Skeletal muscle satellite cell (primary cell): ENCODE results near the gene KCNJ8. TPM values are rescaled to one million over a fixed set of nuclear protein-coding genes. Genes with fewer than 3 reads are reported as not detected.
A peak's percentile ranks its signal among the peaks of the same experiment; 100 is the strongest.
"Not testable (repeated sequence)": the region's sequence is repeated elsewhere in the genome, so short reads cannot be mapped to it uniquely, and the experiment has no call there.

Experiments
- H3K27me3 ChIP-seq: 2 replicates; pipeline ENCODE4 v1.7.0; 2013; ENCODE audit warnings: low read length; ENCODE audit not compliant: control insufficient read depth, insufficient read depth
- H3K36me3 ChIP-seq: 2 replicates; pipeline ENCODE4 v1.7.0; 2013; ENCODE audit warnings: mild to moderate bottlenecking, control low read depth, low read length; ENCODE audit not compliant: insufficient read depth
- H3K4me1 ChIP-seq: 2 replicates; pipeline ENCODE4 v1.7.0; 2013; ENCODE audit warnings: low read length; ENCODE audit not compliant: control insufficient read depth, insufficient read depth
- H3K4me2 ChIP-seq: 2 replicates; pipeline ENCODE4 v1.7.0; 2013; ENCODE audit warnings: mild to moderate bottlenecking, low read length
- H3K4me3 ChIP-seq: 2 replicates; pipeline ENCODE4 v1.7.0; 2013; ENCODE audit warnings: low read length
- H3K9ac ChIP-seq: 2 replicates; pipeline ENCODE4 v1.7.0; 2013; ENCODE audit warnings: mild to moderate bottlenecking, low read depth, low read length, moderate library complexity
- H3K9me3 ChIP-seq: replicated peaks from 2 replicates; pipeline ENCODE4 v1.7.0; 2013; ENCODE audit warnings: mild to moderate bottlenecking, control low read depth, low read length
- total RNA-seq: library from RNA; depleted of rRNA; stranded (reverse); fragments of >200 nt; gene quantifications from 2 replicates; pipeline ENCODE4 v1.2.3, GENCODE V29; 2012; rRNA removed

KCNJ8 gene
- 0.76 and 2.6 TPM in 2 replicates for total RNA-seq

DNA sequence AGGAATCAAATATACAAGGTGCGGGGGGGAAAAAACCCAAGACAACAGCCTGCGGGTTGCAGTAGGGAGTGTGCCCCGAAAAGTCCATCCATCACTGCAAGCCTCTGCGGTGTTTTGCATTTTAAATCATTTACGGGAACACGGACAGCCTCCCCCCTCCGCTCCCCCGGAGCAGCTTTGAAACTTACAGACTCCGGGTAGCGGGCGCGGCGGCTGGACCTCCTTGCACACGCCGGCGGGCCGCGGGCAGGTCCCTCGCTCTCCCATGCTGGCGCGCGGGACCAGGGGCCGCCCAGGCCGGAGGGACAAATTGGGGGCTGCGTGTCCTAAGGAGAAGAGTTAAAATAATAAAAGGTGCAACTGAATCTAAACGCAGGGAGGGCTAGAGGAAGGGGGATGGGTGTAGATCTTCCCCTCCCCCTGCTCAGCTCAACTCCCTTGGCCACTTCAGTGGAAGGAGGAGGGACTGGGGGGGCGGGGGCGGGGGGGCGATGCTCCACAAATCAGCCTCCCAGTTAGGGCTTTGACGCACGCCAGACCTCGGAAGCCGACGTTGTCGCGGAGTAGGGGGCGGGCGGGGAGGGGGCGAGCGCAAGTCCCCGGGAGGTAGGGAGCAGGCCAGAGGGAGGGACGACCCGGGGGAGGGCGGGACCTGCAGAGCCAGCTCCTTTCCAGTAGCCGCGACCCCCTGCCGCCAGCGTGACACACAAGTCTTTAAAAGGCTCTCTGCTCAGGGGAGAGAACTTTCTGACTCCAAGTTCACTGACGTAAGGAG lies at the start of gene KCNJ8:
KCNJ8 (minus strand) TSS at position 349 of the 775 bp plus-strand sequence. CDS start 1,090 bp downstream, outside the sequence.
- H3K36me3 ChIP-seq = no peaks in the 10 kb centered on the region
- H3K9me3 ChIP-seq = no peaks in the 10 kb centered on the region
- no peaks in the 10 kb centered on the region for H3K27me3 ChIP-seq
- peak within 1 kb of the TSS; percentile 77 for H3K9ac ChIP-seq
- peaks cover 27% of the 10 kb centered on the region for H3K4me1 ChIP-seq
- H3K4me3 ChIP-seq = peak within 1 kb of the TSS; percentile 77
- peak within 1 kb of the TSS; percentile 78 for H3K4me2 ChIP-seq

GRCh38 chr12:21823581-21823980 lies 49.1 kb upstream of the KCNJ8 start:
- no peaks in the 10 kb centered on the region for H3K36me3 ChIP-seq
- H3K4me3 ChIP-seq = no peak overlapping the region
- H3K27me3 ChIP-seq = no peaks in the 10 kb centered on the region
- no peaks in the 10 kb centered on the region for H3K9me3 ChIP-seq
- peak overlapping the region; percentile 24 for H3K4me2 ChIP-seq
- H3K4me1 ChIP-seq = peaks cover 30% of the 10 kb centered on the region
- H3K9ac ChIP-seq = no peak overlapping the region

GRCh38 chr12:21819678-21820077 lies 45.2 kb upstream of the KCNJ8 start:
- Histone ChIP-seq H3K4me3 (no peak overlapping the region), H3K4me1 (peaks cover 25% of the 10 kb centered on the region), H3K4me2 (peak overlapping the region; percentile 41), H3K27me3 (no peaks in the 10 kb centered on the region), H3K36me3 (no peaks in the 10 kb centered on the region), H3K9me3 (no peaks in the 10 kb centered on the region), H3K9ac (peak overlapping the region; percentile 53)

DNA sequence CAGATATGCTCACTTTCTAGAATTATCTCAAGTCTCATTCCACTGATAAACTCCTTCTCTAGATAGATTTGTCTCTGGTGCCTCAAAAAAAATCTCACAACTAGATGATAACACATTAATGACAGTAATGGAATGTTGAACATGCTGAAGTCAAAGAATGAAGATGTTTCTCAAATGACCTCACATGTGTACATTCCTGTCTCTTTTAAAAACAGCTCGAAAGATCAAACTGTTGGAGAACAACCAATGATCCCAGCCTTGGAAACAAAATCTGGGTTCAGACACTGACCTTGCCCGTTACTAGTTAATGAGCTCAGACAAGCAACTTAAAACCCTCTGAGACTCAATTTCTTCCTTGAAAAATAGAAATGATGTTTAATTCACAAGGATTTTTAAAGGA lies 44.7 kb upstream of the KCNJ8 start:
- Histone ChIP-seq H3K9ac (peak overlapping the region; percentile 53), H3K9me3 (no peaks in the 10 kb centered on the region), H3K36me3 (no peaks in the 10 kb centered on the region), H3K4me3 (no peak overlapping the region), H3K4me2 (peak overlapping the region; percentile 41), H3K4me1 (peaks cover 25% of the 10 kb centered on the region), H3K27me3 (no peaks in the 10 kb centered on the region)

- Histone ChIP-seq H3K9ac (peak overlapping the region; percentile 34), H3K36me3 (no peaks in the 10 kb centered on the region), H3K4me1 (peaks cover 25% of the 10 kb centered on the region), H3K9me3 (no peaks in the 10 kb centered on the region), H3K4me3 (no peak overlapping the region), H3K27me3 (no peaks in the 10 kb centered on the region), H3K4me2 (peak overlapping the region; percentile 41)
Measured at GRCh38 chr12:21818627-21819026, 44.1 kb upstream of the KCNJ8 start.

- H3K27me3 ChIP-seq = no peaks in the 10 kb centered on the region
Measured at GRCh38 chr12:21815306-21816062, 41.0 kb upstream of the KCNJ8 start.

DNA sequence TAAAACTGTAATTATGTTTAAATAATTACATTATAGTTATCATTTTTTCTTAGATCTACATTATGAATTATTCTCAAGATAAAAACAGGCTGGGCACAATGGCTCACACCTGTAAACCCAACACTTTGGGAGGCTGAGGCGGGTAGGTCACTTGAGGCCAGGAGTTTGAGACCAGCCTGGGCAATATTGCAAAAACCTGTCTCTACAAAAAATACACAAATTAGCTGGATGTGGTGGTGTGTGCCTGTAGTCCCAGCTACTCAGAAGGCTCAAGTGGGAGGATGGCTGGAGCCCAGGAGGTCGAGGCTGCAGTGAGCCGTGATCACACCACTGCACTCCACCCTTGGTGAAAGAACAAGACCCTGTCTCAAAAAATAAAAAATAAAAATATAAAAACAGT lies 40.3 kb upstream of the KCNJ8 start:
- no peak overlapping the region for H3K4me2 ChIP-seq
- H3K4me1 ChIP-seq = peaks cover 15% of the 10 kb centered on the region
- H3K9ac ChIP-seq = no peak overlapping the region
- H3K36me3 ChIP-seq = no peaks in the 10 kb centered on the region
- H3K9me3 ChIP-seq = no peaks in the 10 kb centered on the region
- no peak overlapping the region for H3K4me3 ChIP-seq
- H3K27me3 ChIP-seq = no peaks in the 10 kb centered on the region

More at GRCh38 chr12:21815306-21816062, 41.0 kb upstream of the KCNJ8 start:
- Histone ChIP-seq H3K4me2 (peak overlapping the region; percentile 33), H3K9me3 (no peaks in the 10 kb centered on the region), H3K36me3 (no peaks in the 10 kb centered on the region), H3K4me1 (peaks cover 22% of the 10 kb centered on the region), H3K9ac (no peak overlapping the region), H3K4me3 (no peak overlapping the region)

DNA sequence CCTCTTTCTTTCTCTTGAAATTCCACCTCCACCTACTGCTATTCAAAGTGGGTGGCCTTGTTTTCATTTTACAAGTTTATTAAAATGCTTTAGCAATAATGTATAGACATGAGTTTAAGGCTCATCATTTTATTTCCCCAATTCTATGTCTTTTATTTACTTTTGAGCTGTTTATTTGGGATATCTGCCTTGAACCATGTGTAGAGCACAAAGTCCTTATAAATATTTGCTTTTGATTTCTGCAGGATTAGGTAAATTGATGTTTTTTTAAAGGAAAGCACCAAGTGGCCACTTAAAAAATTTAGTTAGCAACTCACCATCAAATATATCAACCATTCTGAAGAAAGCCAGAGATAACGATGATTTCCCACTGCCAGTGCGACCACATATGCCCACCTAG lies 39.8 kb upstream of the KCNJ8 start:
- H3K36me3 ChIP-seq = no peaks in the 10 kb centered on the region
- H3K9me3 ChIP-seq = no peaks in the 10 kb centered on the region
- no peak overlapping the region for H3K4me2 ChIP-seq
- H3K9ac ChIP-seq = no peak overlapping the region
- no peak overlapping the region for H3K4me3 ChIP-seq
- H3K27me3 ChIP-seq = no peaks in the 10 kb centered on the region
- peaks cover 11% of the 10 kb centered on the region for H3K4me1 ChIP-seq

DNA sequence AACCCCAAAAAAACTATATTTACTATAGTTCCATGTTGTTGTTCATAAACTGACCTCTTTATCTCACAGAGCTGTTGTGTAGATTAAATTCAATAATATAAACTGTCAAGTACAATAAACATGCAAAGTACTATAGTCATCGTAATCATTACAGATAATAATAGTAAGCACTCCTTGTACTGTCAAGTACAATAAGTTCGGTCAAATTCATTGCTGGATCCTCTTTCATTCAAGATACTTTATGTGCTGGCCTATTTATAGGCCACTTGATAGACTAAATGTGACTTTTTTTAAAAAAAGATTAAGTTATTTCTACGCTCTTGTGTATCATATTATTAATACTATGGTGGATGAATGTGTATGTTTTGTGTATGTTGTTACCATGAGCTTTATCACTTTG lies 39.2 kb upstream of the KCNJ8 start:
- Histone ChIP-seq H3K4me2 (no peak overlapping the region), H3K27me3 (no peaks in the 10 kb centered on the region), H3K4me3 (no peak overlapping the region), H3K4me1 (peaks cover 5% of the 10 kb centered on the region), H3K9ac (no peak overlapping the region), H3K9me3 (no peaks in the 10 kb centered on the region), H3K36me3 (no peaks in the 10 kb centered on the region)

DNA sequence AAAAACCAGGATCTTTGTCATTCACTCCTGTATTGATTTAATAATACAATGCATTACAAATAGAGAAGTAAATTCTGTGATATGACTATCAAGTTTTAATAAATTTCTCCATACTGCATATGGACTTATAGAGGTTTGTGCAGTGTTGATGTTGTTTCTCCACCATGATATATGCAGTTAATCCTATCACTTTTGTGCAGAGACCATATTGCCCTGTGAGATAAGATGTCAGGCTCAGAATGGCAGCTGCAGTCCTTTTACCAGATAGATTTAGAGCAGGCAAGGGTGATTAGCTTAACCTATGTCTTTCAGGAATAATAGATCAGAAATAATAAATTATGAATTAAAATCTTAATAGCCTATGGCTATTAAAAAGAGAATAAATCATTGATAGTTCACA lies 38.6 kb upstream of the KCNJ8 start:
- Histone ChIP-seq H3K27me3 (no peaks in the 10 kb centered on the region), H3K4me2 (no peak overlapping the region), H3K4me1 (peaks cover 4% of the 10 kb centered on the region), H3K9ac (no peak overlapping the region), H3K4me3 (no peak overlapping the region), H3K9me3 (no peaks in the 10 kb centered on the region), H3K36me3 (no peaks in the 10 kb centered on the region)

- H3K27me3 ChIP-seq, H3K4me3 ChIP-seq, H3K9ac ChIP-seq, H3K4me1 ChIP-seq, H3K4me2 ChIP-seq, H3K9me3 ChIP-seq, H3K36me3 ChIP-seq: not testable (repeated sequence)
Measured at GRCh38 chr12:21812340-21812739, 37.8 kb upstream of the KCNJ8 start.
